ENCODE data around the gene MUC5B.
"Not testable (repeated sequence)": the region's sequence is repeated elsewhere in the genome, so short reads cannot be mapped to it uniquely, and the experiment has no call there.

The MUC5B gene

GRCh38 chr11:1191786-1192470 lies 30.9 kb upstream of the MUC5B start:
- DNase-seq: not testable (repeated sequence)

DNA sequence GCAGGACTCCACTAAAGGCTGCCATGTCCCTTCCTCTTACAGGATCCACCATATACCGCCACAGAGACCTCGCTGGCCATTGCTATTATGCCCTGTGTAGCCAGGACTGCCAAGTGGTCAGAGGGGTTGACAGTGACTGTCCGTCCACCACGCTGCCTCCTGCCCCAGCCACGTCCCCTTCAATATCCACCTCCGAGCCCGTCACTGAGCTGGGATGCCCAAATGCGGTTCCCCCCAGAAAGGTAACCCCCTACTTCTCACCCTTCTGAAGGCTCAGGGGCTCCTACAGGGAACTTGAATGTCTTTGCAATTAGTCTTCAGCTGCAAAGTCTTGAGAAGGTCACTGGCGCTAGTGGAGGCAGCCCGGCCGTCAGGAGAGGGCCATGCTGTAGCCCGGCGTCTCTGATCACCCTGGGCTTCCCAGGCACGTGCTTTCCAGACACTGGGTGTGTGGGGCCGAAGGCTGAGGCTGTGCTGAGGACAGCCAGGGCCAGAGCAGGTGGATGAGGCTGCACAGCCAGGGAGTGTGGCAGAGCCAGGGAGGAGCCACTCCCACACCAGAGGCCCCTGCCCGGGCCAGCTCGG lies 30.0 kb upstream of the MUC5B start:
- DNase-seq: no peak

GRCh38 chr11:1193326-1194230 lies 29.3 kb upstream of the MUC5B start:
- DNase-seq: no peak

DNA sequence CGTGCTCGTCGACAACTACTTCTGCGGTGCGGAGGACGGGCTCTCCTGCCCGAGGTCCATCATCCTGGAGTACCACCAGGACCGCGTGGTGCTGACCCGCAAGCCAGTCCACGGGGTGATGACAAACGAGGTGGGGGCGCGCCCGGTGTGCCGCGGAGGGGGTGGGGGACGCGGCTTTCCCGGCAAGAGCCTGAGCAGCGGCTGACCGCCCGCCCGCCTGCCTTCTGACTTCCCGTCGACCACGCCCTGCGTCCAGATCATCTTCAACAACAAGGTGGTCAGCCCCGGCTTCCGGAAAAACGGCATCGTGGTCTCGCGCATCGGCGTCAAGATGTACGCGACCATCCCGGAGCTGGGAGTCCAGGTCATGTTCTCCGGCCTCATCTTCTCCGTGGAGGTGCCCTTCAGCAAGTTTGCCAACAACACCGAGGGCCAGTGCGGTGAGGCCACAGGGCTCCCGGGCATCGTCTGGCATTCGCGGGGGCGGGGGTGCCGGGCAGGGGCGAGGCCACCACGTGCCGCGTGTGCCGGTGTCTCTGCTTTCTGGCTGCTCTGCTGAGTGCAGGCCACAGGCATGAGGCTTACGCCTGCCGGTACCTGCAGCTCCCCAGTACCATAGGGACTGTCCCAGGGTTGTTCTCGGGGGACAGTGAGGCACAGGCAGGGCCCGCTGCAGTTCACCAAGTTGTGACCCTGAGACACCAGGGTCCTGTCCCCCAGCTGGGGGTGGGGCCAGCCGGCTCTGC lies 28.5 kb upstream of the MUC5B start:
- no peak for DNase-seq

DNA sequence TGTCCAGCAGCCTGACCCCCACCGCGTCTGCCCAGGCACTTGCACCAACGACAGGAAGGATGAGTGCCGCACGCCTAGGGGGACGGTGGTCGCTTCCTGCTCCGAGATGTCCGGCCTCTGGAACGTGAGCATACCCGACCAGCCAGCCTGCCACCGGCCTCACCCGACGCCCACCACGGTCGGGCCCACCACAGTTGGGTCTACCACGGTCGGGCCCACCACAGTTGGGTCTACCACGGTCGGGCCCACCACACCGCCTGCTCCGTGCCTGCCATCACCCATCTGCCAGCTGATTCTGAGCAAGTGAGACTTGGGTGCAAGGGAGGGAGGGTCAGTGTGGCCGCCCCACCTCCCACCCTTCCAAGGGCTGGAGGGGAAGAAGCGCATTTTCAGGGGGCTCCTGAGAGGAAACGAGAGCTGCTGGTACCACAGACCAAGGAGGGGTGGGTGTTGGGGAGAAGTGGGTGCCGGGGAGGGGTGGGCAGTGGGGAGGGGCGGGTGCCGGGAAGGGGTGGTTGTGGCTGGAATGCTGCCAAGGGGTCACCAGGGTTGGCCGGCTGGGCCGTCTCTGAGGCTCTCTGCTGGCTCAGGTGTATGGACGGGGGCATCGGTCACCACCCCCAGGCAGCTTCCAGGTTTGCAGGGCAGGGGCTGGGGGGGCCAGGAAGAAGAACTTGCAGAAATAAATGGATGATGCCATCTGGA lies 27.7 kb upstream of the MUC5B start:
- DNase-seq: no peak

- no peak for DNase-seq
Measured at GRCh38 chr11:1195682-1196515, 27.0 kb upstream of the MUC5B start.

DNA sequence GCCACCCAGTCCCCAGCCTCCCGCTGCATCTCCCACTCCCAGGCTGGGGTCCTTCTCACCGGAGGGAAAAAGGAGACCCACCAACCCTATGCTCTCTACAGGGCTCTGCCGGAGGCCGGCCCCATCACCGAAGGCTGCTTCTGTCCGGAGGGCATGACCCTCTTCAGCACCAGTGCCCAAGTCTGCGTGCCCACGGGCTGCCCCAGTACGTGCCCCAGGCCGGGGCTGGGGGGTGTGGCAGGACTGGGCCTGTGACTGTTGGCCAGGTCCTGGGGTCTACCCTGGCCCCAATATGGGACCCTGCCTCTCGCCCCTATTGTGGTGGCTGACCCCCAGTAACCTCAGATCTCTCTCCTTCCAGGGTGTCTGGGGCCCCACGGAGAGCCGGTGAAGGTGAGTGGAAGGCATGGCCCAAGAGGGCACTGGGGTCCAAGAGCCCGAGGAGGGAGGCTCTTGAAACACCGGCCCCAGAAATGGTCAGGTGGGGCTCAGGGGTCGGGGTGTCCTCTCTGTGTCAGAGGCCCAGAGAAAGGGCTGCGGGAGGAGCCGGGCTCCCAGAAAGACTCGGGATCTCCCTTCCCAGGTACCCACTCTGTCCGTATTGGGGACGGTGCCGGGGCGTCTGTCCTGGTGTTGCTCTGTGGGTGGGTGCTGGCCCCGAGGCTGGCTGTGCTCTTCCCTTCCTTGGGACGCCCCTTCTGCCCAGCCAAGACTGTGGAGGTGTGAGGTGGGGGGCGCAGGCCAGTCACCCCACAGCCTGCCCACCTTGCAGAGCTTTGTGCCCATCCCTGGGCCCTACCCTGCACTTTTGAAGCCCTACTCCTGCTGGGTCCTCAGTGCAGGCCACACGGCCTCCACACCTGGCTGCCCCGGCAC lies 26.1 kb upstream of the MUC5B start:
- DNase-seq: no peak

DNA sequence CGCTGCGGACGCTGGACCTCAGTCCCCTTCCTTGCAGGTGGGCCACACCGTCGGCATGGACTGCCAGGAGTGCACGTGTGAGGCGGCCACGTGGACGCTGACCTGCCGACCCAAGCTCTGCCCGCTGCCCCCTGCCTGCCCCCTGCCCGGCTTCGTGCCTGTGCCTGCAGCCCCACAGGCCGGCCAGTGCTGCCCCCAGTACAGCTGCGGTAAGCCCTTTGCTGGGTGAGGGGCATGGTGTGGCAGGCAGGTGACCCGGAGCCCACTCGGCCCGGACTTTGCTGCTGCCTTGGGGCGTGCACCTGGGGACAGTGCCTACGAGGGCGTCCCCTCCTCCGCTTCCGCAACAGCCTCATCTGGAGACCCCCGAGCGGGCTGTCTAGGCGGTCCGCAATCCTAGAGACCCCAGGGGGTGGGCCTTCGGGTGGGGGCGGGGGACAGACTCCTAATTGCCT lies 25.4 kb upstream of the MUC5B start:
- DNase-seq: no peak

DNA sequence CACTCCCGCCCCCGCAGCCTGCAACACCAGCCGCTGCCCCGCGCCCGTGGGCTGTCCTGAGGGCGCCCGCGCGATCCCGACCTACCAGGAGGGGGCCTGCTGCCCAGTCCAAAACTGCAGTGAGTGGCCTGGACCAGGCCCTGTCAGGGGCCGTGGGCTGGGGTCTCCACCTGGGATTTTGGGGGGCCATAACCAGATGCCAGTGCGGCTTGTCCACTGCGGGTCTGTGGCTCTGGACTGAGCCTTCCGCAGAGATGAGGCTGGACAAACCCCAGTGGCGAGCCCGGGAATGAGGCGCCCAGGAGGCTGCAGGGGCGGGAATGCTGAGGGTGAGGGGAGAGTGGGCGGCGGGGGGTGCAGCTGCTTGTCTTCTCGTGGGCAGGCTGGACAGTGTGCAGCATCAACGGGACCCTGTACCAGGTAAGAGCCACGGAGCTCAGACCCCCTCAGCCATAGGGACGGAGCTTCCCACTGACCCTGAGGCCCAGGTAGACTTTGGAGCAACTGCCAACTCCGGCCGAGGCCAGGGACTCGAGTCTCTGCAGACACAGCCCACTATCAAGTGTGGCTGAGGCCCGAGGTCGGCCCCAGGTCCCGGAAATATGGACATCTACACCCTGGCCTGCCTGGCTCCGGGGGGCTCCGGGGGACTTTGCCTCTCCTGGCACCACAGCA lies 24.8 kb upstream of the MUC5B start:
- DNase-seq: no peak

- no peak for DNase-seq
Measured at GRCh38 chr11:1198561-1199240, 24.2 kb upstream of the MUC5B start.

DNA sequence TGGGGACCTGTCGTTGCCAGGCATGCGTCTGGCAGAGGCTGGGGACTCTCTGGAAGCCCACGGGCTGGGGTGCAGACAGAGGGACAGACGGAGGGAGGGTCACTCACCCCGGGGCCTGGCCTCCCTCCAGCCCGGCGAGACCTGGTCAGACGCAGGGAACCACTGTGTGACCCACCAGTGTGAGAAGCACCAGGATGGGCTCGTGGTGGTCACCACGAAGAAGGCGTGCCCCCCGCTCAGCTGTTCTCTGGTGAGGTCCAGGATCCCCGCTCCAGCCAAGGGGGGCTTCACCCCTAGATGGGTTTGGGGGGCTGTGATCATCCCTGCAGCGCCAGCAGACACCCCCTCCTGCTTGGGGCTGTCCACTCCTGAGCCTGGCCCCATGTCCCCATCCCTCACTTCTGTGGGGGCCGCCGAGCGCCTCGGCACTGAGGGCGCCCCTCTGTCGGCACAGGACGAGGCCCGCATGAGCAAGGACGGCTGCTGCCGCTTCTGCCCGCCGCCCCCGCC lies 23.6 kb upstream of the MUC5B start:
- no peak for DNase-seq

- DNase-seq: no peak
Measured at GRCh38 chr11:1199751-1200610, 22.9 kb upstream of the MUC5B start.

- no peak for DNase-seq
Measured at GRCh38 chr11:1200611-1201191, 22.2 kb upstream of the MUC5B start.

GRCh38 chr11:1201395-1202153 lies 21.3 kb upstream of the MUC5B start:
- DNase-seq: no peak

DNA sequence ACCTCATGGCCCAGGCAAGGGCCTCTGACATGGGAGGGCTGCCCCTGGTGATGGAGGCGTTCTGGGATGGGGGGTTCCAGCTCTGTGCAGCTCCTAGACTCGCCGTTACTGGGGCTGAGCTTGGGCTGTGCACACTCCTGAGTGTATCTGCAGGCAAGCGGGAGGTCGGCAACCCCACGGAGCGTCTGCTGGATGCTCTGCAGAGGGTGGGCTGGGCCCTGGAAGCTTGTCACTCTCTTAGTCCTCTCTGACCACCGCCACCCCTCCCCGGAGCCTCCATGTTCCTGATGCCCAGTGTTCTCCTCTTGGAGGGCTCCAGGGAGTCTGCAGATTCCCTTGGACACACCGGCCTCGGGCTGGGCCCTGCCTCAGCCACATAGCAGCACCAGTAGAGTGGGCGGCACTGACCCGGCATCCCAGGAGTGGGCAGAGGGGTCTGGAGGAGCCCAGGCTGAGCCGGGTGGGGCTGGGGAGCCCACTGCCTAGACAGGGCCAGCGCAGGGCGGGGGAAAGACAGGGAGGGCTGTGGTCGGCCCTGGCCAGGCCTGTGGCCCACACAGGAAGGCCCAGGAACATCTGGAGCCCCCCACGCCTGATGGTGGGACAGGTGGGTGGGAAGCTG lies 20.6 kb upstream of the MUC5B start:
- DNase-seq: no peak

GRCh38 chr11:1202776-1203504 lies 19.9 kb upstream of the MUC5B start:
- peak; percentile 14 for DNase-seq

Data from fibroblast of skin of right biceps (primary cell).